OCI-LY1 (cell line): ENCODE measurements around the gene NPLOC4.

Experiments
- EZH2 ChIP-seq: fragments of 200-600 bp; sonication (generic), shearing (Covaris generic); IDR thresholded peaks from 2 replicates; pipeline ENCODE4 v1.8.0; 2017; ENCODE audit warnings: borderline replicate concordance, mixed run types, mild to moderate bottlenecking, antibody characterized with exemption, low read length, moderate library complexity, mixed read lengths
- TF ChIP-seq, protein P1 (sequence below): fragments of 200-600 bp; sonication (generic), shearing (Covaris generic); IDR thresholded peaks from 2 replicates; pipeline ENCODE4 v1.5.1; 2017; ENCODE audit warnings: mild to moderate bottlenecking, antibody characterized with exemption, low read length, moderate library complexity, mixed read lengths

DNA sequence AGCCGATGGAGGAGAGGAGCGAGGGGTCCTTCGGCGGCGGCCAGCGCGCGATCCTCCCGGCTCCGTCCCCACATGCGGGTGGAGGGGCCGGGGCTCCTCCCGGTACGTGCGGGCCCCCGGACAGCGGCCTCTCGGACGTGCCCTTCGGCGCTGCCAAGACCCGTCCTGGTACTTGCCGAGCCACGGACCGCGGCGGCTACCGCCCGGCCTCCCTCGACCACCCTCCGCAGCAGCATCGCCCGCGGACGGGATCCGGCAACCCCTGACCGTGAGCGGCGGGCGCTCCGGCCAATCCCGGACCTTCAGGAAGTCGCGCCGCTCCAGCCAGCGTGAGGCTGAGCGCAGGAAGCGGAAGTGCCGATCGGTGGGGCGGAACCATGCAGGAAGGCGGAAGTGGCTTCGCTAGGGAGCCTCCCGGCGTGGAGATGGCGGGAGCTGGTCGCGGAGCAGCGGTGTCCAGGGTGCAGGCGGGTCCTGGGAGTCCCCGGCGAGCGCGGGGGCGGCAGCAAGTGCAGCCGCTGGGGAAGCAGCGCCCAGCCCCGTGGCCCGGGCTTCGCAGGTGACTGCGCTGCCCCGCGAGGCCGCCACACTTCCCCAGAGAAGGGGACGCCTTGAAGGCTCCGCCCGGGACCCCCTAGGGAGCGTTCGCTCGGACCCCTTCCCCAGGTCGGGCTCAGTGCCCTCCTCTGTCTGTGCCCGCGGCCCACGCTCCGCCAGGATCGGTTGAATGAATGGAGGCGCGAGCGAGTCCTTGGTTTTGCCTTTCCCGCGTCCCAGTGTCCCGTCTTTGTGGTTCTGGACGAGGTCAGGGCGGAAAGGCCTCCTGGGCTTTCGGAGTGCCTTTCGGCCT, 29.7 kb upstream of the NPLOC4 start, which contains the start of the genes CCDC137 and OXLD1:
- TF ChIP-seq, protein P1, sequence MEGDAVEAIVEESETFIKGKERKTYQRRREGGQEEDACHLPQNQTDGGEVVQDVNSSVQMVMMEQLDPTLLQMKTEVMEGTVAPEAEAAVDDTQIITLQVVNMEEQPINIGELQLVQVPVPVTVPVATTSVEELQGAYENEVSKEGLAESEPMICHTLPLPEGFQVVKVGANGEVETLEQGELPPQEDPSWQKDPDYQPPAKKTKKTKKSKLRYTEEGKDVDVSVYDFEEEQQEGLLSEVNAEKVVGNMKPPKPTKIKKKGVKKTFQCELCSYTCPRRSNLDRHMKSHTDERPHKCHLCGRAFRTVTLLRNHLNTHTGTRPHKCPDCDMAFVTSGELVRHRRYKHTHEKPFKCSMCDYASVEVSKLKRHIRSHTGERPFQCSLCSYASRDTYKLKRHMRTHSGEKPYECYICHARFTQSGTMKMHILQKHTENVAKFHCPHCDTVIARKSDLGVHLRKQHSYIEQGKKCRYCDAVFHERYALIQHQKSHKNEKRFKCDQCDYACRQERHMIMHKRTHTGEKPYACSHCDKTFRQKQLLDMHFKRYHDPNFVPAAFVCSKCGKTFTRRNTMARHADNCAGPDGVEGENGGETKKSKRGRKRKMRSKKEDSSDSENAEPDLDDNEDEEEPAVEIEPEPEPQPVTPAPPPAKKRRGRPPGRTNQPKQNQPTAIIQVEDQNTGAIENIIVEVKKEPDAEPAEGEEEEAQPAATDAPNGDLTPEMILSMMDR: no peak
- TF ChIP-seq EZH2: no peak
